AG04450 (cell line): ENCODE data around the gene KCNMA1. TPM values are rescaled to one million over a fixed set of nuclear protein-coding genes. Genes with fewer than 3 reads are reported as not detected.

Source experiments
- CTCF ChIA-PET: fragments of 300-600, 350-600 bp; formaldehyde crosslinking; extraction: SDS; loops from one replicate; lab custom pipeline; 2022; ENCODE audit warnings: antibody characterized with exemption, inconsistent platforms; lab: Charles Lee
- POLR2A ChIA-PET: fragments of 350-600 bp; formaldehyde crosslinking; extraction: SDS; loops from one replicate; lab custom pipeline; 2021; ENCODE audit warnings: antibody characterized with exemption, inconsistent platforms; lab: Yijun Ruan, JAX
- DNase-seq: peaks from one replicate; pipeline ENCODE4 v3.0.0-alpha.2; 2011; ENCODE audit warnings: low read depth, low spot score
- H3K27ac ChIP-seq: one replicate; pipeline ENCODE4 v1.5.1; 2012; ENCODE audit warnings: low read depth, low read length, control low read depth
- H3K27me3 ChIP-seq: one replicate; pipeline ENCODE4 v1.6.0; 2012; ENCODE audit warnings: low read length; ENCODE audit not compliant: control insufficient read depth, insufficient read depth
- H3K4me3 ChIP-seq: 2 replicates; pipeline ENCODE4 v1.5.1; 2011; ENCODE audit warnings: mild to moderate bottlenecking, low read depth, low read length, control low read depth
- H3K9me3 ChIP-seq: 2 replicates; pipeline ENCODE4 v1.5.1; 2012; ENCODE audit warnings: low read length; ENCODE audit not compliant: control insufficient read depth, insufficient read depth
- polyA plus RNA-seq: library from polyadenylated mRNA; depleted of rRNA; stranded (reverse); fragments of >200 nt; gene quantifications from 2 replicates; pipeline ENCODE4 v1.2.3, GENCODE V29; 2011
- TF ChIP-seq, protein P1 (sequence below): IDR thresholded peaks from 2 replicates; pipeline ENCODE4 v1.5.1; 2011; ENCODE audit warnings: low read depth, low read length, control low read depth, inconsistent platforms

The KCNMA1 gene
- polyA plus RNA-seq, 1 experiment: 58.8 TPM

DNA sequence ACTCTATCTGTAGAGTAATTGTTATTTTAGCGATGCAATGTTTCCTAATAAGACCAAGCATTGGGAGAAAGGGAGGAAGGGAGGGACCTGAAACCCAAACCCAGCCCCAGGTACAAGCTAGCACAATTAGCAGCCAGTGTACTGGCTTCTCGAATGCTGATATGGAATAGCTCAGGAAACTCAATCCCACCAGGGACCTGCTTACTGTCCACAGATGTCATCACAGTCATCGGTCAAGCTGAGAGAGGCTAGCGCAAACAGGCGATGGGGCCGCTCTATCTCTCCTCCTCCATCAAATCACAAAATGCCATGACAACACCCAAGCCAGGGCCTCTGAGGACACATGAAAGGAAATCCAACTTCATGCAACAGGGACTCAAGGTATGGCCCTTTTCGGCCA is 192.1 kb downstream of the KCNMA1 start:
- DNase-seq: no peak
- POLR2A ChIA-PET: no interaction called here
- TF ChIP-seq, protein P1, sequence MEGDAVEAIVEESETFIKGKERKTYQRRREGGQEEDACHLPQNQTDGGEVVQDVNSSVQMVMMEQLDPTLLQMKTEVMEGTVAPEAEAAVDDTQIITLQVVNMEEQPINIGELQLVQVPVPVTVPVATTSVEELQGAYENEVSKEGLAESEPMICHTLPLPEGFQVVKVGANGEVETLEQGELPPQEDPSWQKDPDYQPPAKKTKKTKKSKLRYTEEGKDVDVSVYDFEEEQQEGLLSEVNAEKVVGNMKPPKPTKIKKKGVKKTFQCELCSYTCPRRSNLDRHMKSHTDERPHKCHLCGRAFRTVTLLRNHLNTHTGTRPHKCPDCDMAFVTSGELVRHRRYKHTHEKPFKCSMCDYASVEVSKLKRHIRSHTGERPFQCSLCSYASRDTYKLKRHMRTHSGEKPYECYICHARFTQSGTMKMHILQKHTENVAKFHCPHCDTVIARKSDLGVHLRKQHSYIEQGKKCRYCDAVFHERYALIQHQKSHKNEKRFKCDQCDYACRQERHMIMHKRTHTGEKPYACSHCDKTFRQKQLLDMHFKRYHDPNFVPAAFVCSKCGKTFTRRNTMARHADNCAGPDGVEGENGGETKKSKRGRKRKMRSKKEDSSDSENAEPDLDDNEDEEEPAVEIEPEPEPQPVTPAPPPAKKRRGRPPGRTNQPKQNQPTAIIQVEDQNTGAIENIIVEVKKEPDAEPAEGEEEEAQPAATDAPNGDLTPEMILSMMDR: no peak
- Histone ChIP-seq H3K9me3 (no peaks in the 10 kb centered on the region), H3K4me3 (no peak overlapping the region), H3K27ac (no peak overlapping the region), H3K27me3 (no peaks in the 10 kb centered on the region)
- CTCF ChIA-PET: no interaction called here

DNA sequence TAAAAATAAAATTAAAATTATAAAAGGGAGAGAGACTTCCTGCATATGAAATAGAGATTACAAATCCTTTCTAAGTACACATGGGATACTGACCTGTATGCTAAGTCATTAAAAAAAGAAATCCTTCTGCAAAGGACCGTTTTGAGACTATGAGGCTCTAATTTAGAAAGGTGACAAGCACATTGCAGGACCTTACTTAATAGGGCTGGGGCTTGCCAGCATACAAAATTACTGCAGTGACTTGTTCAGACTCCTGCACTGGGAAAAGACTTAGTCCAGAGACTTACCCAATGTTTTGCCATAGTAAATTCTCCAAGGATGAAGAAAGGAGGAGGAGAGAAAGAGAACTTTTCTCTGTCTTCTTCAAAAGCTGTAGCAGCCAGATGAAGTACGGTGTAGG is 193.6 kb downstream of the KCNMA1 start:
- POLR2A ChIA-PET: no interaction called here
- TF ChIP-seq, protein P1: no peak
- CTCF ChIA-PET: interaction anchor here (1.7 kb wide), 1 partner anchor 16 kb away, joined by 6 read pairs; no protein-coding TSS in a partner anchor
- Histone ChIP-seq H3K4me3 (no peak overlapping the region), H3K27me3 (no peaks in the 10 kb centered on the region), H3K9me3 (no peaks in the 10 kb centered on the region), H3K27ac (no peak overlapping the region)
- DNase-seq: no peak

DNA sequence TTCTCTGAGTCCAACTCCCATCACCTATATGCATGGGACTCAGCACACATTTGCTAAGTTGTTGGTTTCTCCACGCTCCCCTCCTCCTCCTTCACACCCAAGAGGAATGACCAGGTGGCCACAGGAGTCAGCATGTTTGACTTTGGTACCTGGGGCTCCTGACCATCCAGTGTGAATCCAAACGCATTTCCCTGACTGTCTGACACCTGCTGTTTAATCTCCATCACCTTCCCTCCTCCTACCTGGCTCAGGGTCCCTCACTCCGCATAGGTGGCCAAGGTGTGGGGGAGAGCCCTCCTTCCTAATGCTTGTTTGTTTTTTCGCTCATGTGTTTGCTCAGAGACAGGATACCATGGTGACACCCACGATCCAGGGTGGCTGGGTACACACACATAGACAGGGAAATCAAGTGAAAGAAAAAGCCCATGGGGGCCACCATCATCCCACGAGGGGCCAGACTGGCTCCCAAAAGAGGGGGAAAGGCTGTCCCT is 194.9 kb downstream of the KCNMA1 start:
- Histone ChIP-seq H3K27ac (no peak overlapping the region), H3K27me3 (no peaks in the 10 kb centered on the region), H3K4me3 (no peak overlapping the region), H3K9me3 (no peaks in the 10 kb centered on the region)
- TF ChIP-seq, protein P1: no peak
- ChIA-PET POLR2A (no interaction called here), CTCF (interaction anchor here (1.6 kb wide), 1 partner anchor 15 kb away, joined by 3 read pairs; no protein-coding TSS in a partner anchor)
- DNase-seq: no peak

DNA sequence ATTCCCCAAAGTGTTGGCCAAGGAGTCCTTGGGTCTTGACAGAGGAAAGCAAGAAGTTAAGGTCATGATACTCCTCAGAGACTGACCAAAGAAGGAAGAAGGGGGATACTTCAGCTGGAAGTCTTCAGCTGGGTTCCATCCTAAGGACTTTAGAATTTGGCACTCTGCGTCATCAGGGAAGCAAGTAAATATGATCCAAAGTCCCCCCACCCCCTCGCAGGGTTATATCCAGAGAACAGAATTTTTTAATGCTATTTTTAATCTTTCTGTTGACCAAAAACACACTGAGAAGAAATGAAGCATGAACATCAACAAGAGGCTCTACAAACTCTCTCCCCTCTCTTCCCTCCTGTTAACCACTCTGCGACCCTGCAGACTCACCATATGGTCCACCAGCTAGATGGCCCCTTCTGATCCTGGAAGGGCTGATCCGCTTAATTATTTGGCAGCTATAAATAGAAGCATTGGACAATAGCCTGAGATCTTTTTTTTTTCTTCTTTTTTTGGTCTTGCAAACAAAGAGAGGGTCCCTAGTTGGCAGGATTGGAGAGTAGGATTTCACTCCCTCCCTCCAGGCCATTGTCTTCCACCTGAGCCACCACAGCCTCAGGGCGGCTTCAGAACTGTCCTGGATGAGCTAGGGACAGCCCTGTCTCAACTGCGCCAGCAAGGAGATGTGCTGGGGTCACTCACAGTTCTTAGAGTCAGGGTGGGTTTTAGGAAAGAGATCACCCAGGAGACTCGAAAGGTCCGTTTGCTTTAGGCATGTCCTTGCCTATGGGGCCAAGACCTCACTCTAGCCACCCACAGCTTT is 196.0 kb downstream of the KCNMA1 start:
- CTCF ChIA-PET: interaction anchor here (1.4 to 1.6 kb wide), 2 partner anchors 13 kb away, joined by 3 to 4 read pairs; no protein-coding TSS in a partner anchor

More for the DNA sequence above, 196.0 kb downstream of the KCNMA1 start:
- Histone ChIP-seq H3K27ac (no peak overlapping the region), H3K27me3 (no peaks in the 10 kb centered on the region), H3K9me3 (no peaks in the 10 kb centered on the region), H3K4me3 (no peak overlapping the region)
- POLR2A ChIA-PET: no interaction called here
- TF ChIP-seq, protein P1: no peak
- DNase-seq: no peak
